Omental fat pad (tissue), 4 donors: ENCODE data around the gene ERF. TPM values are rescaled to one million over a fixed set of nuclear protein-coding genes. Genes with fewer than 3 reads are reported as not detected.

Source experiments
- ATAC-seq: fragments of 150-250 bp; one replicate; pipeline ENCODE4 v1.9.1; 2016; ENCODE audit warnings: mild to moderate bottlenecking, moderate library complexity; ENCODE audit not compliant: low FRiP score
- DNase-seq: peaks from one replicate; pipeline ENCODE4 v3.0.0-alpha.2; 2019; ENCODE audit warnings: low spot score
- total RNA-seq, 4 donors: library from RNA; depleted of rRNA; stranded (reverse); fragments of >200 nt; gene quantifications; one replicate each; pipeline ENCODE4 v1.1.0, GENCODE V29; 2016
- TF ChIP-seq, protein P1 (sequence below), 3 donors: fragments of 450-650 bp; IDR thresholded peaks; one replicate each; pipeline ENCODE4 v1.5.1; 2016 to 2017; ENCODE audit warnings: antibody characterized with exemption in 3 of 3, mild to moderate bottlenecking in 3 of 3, moderate library complexity in 2 of 3

Gene ERF
- total RNA-seq, 4 donors from 2014 or later: 21.2 to 52.8 (median 34.8) TPM

- ATAC-seq: no peak
- no peak for DNase-seq
- TF ChIP-seq, protein P1, sequence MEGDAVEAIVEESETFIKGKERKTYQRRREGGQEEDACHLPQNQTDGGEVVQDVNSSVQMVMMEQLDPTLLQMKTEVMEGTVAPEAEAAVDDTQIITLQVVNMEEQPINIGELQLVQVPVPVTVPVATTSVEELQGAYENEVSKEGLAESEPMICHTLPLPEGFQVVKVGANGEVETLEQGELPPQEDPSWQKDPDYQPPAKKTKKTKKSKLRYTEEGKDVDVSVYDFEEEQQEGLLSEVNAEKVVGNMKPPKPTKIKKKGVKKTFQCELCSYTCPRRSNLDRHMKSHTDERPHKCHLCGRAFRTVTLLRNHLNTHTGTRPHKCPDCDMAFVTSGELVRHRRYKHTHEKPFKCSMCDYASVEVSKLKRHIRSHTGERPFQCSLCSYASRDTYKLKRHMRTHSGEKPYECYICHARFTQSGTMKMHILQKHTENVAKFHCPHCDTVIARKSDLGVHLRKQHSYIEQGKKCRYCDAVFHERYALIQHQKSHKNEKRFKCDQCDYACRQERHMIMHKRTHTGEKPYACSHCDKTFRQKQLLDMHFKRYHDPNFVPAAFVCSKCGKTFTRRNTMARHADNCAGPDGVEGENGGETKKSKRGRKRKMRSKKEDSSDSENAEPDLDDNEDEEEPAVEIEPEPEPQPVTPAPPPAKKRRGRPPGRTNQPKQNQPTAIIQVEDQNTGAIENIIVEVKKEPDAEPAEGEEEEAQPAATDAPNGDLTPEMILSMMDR (IDR thresholded peaks at IDR 0.05): no peak
These were observed 26.3 kb downstream of the ERF start for GRCh38 chr19:42228641-42229040.

DNA sequence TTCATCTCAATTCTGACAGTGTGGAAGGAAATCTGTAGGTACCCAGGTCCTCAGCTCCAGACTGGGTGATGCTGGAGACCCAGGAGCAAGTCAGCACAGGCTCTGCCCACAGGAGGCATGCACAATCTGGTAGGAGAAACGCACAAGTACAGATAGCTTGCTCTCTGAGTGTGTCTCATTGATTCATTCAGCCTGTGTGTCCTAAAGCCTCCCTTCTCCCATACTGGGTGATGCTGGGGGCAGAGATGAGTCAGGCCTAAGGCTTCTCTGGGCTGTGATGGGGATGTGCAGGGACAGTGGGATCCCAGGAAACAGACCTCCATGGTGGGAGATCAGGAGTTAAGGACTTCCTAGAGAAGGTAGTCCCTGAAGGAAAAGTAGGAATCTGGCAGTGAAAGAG is 28.0 kb downstream of the ERF start:
- TF ChIP-seq, protein P1 (IDR thresholded peaks at IDR 0.05): no peak
- ATAC-seq (no peak), DNase-seq (no peak)

GRCh38 chr19:42225718-42226292 is 29.1 kb downstream of the ERF start:
- TF ChIP-seq, protein P1 (IDR thresholded peaks at IDR 0.05): no peak
- no peak for ATAC-seq
- no peak for DNase-seq

DNA sequence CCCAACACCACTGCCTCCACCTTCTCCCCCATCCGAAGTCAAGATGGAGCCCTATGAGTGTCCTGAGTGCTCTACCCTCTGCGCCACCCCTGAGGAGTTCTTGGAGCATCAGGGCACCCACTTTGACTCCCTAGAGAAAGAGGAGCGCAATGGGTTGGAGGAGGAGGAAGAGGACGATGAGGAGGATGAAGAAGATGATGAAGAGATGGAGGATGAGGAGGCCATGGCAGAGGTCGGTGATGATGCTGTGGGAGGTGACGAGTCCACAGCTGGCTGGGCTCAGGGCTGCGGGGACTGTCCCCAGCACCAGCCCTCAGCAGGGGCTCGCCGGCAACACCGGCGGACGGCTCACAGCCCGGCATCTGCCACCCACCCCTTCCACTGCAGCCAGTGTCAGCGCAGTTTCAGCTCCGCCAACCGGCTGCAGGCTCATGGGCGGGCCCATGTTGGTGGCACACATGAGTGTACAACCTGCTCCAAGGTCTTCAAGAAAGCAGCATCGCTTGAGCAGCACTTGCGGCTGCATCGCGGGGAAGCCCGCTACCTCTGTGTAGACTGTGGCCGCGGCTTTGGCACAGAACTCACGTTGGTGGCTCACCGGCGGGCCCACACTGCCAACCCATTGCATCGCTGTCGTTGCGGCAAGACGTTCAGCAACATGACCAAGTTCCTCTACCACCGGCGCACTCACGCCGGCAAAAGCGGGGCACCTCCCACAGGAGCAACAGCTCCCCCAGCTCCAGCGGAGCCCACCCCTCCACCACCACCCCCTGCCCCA is 29.8 kb downstream of the ERF start:
- TF ChIP-seq, protein P1 (IDR thresholded peaks at IDR 0.05): no peak
- ATAC-seq (no peak), DNase-seq (no peak)

- ATAC-seq (no peak), DNase-seq (no peak)
- TF ChIP-seq, protein P1 (IDR thresholded peaks at IDR 0.05): no peak
These were observed 34.2 kb downstream of the ERF start for GRCh38 chr19:42220751-42221097.

GRCh38 chr19:42219812-42220750 is 34.8 kb downstream of the ERF start, which contains the start of gene ZNF526:
ZNF526 (plus strand) TSS chr19:42220312; CDS start chr19:42224404, 4,092 bp downstream.
- DNase-seq (peak; percentile 83), ATAC-seq (peak; percentile 91)
- TF ChIP-seq, protein P1 (IDR thresholded peaks at IDR 0.05): no peak
